K562 (cell line): Measurements from ENCODE around the gene ATXN1. TPM values are rescaled to one million over a fixed set of nuclear protein-coding genes. Genes with fewer than 3 reads are reported as not detected.

Experiments used
- ARID3B ChIP-seq: fragments of 250-450 bp; sonication (Bioruptor Pico); IDR thresholded peaks from 2 replicates; pipeline ENCODE4 v1.4.0; 2020; ENCODE audit warnings: borderline replicate concordance
- ATF7 ChIP-seq: fragments of 450-650 bp; IDR thresholded peaks from 2 replicates; pipeline ENCODE4 v1.7.1; 2014; ENCODE audit warnings: mild to moderate bottlenecking, moderate library complexity
- C11orf30 ChIP-seq: fragments of 450-650 bp; IDR thresholded peaks from 2 replicates; pipeline ENCODE4 v1.6.1; 2016; ENCODE audit warnings: low read depth, mild to moderate bottlenecking
- EP300 ChIP-seq: IDR thresholded peaks from 2 replicates; pipeline ENCODE4 v1.6.1; 2012; ENCODE audit warnings: low read length, improper control_type of control experiment
- HNRNPL ChIP-seq: fragments of 200-400 bp; formaldehyde crosslinking; IDR thresholded peaks from 2 replicates; pipeline ENCODE4 v1.6.1; 2017; ENCODE audit warnings: low read depth, mild to moderate bottlenecking, low read length
- KHSRP ChIP-seq: fragments of 450-650 bp; IDR thresholded peaks from 2 replicates; pipeline ENCODE4 v1.6.1; 2017
- L3MBTL2 ChIP-seq: fragments of 450-650 bp; IDR thresholded peaks from 2 replicates; pipeline ENCODE4 v1.6.1; 2016; ENCODE audit warnings: mild to moderate bottlenecking, moderate library complexity
- MYC ChIP-seq, 2 experiments: fragments of 250-450 bp in 1 of 2; sonication (Bioruptor Pico) in 1 of 2; IDR thresholded peaks; 2 replicates each; pipeline versions ENCODE4 v1.5.1 to v1.6.1; 2012 to 2021; ENCODE audit warnings: low read depth in 2 of 2, borderline replicate concordance in 1 of 2, improper control_type of control experiment in 1 of 2, low read length in 1 of 2, mild to moderate bottlenecking in 1 of 2, moderate library complexity in 1 of 2
- NFIX ChIP-seq: fragments of 250-450 bp; sonication (Bioruptor Pico); IDR thresholded peaks from 2 replicates; pipeline ENCODE4 v1.4.0; 2020; ENCODE audit warnings: low read depth, mild to moderate bottlenecking, moderate library complexity
- NR2C1 ChIP-seq, 2 experiments: fragments of 450-650 bp; IDR thresholded peaks; 2 replicates each; pipeline ENCODE4 v1.6.1; 2017; ENCODE audit warnings: mild to moderate bottlenecking in 2 of 2, antibody characterized with exemption in 1 of 2, inconsistent platforms in 1 of 2, missing compliant biosample characterization in 1 of 2, missing genetic modification characterization in 1 of 2
- PCBP2 ChIP-seq: fragments of 200-400 bp; formaldehyde crosslinking; IDR thresholded peaks from 2 replicates; pipeline ENCODE4 v1.6.1; 2018; ENCODE audit warnings: low read length, low read depth, mild to moderate bottlenecking, moderate library complexity; ENCODE audit not compliant: poor library complexity, severe bottlenecking
- RCOR1 ChIP-seq, 2 experiments: IDR thresholded peaks; 2 replicates each; pipeline ENCODE4 v1.6.1; 2012; ENCODE audit warnings: low read depth in 2 of 2, low read length in 2 of 2, borderline replicate concordance in 1 of 2, improper control_type of control experiment in 1 of 2
- TAF15 ChIP-seq: fragments of 200-400 bp; formaldehyde crosslinking; IDR thresholded peaks from 2 replicates; pipeline ENCODE4 v1.6.1; 2017; ENCODE audit warnings: mild to moderate bottlenecking, low read depth, low read length, moderate library complexity
- VEZF1 ChIP-seq: fragments of 200-800 bp; sonication (Bioruptor generic); IDR thresholded peaks from 2 replicates; pipeline ENCODE4 v1.6.1; 2017; ENCODE audit warnings: missing genetic modification characterization, missing compliant biosample characterization
- ZMIZ1 ChIP-seq, 2 experiments: fragments of 150-350 bp in 1 of 2; IDR thresholded peaks; 2 replicates each; pipeline ENCODE4 v1.6.1; 2012 to 2016; ENCODE audit warnings: low read depth in 2 of 2, low read length in 2 of 2, mild to moderate bottlenecking in 1 of 2, moderate library complexity in 1 of 2
- ZNF311 ChIP-seq: fragments of 250-450 bp; sonication (Bioruptor Pico); IDR thresholded peaks from 2 replicates; pipeline ENCODE4 v1.4.0; 2020; ENCODE audit warnings: mild to moderate bottlenecking, moderate library complexity
- ZNF431 ChIP-seq: sonication (generic); formaldehyde crosslinking; IDR thresholded peaks from 2 replicates; pipeline ENCODE4 v1.8.0; 2022; ENCODE audit warnings: mild to moderate bottlenecking, missing genetic modification reagents
- ZNF518B ChIP-seq: fragments of 250-450 bp; sonication (Bioruptor Pico); IDR thresholded peaks from 2 replicates; pipeline ENCODE4 v1.5.0; 2021; ENCODE audit warnings: mild to moderate bottlenecking, moderate library complexity
- polyA plus RNA-seq, 8 experiments: library from polyadenylated mRNA; depleted of rRNA in 4 of 8; stranded (reverse) in 5 of 8; unstranded in 3 of 8; fragments of >200 nt; fragmentation: Nextera tagmentation in 2 of 8; fragmentation: Illumina TruSeq in 1 of 8; extraction: Ambion mirVana in 2 of 8; extraction: Trizol in 1 of 8; gene quantifications; 2 replicates each; pipeline versions ENCODE4 v1.2.1 to v1.2.3, GENCODE V29; 2011 to 2014; ENCODE audit warnings: inconsistent platforms in 1 of 8, missing spikeins in 1 of 8
- total RNA-seq, 7 experiments: library from RNA; depleted of rRNA in 6 of 7; stranded (reverse); fragments of >200 nt in 6 of 7; fragmentation: Illumina TruSeq in 2 of 7; extraction: Trizol in 2 of 7; gene quantifications; 2 replicates each; pipeline versions ENCODE4 v1.2.1 to v1.2.3, GENCODE V29; 2011 to 2021; ENCODE audit warnings: low replicate concordance in 1 of 7

Gene ATXN1
- total and polyA plus RNA-seq, 9 of the 15 experiments (the other 6 are each of a cell fraction or from before 2014, with no cell fraction given) = under 0.01 to 1.2 (median 0.58) TPM

- TF ChIP-seq RCOR1 (IDR thresholded peaks at IDR 0.05; ENCODE audit: borderline replicate concordance in 1 of 2, low read depth in 2 of 2, low read length in 2 of 2) = no peak
- TF ChIP-seq ZMIZ1 (IDR thresholded peaks at IDR 0.05; ENCODE audit: low read depth in 2 of 2, low read length in 2 of 2) = no peak
- 0 out of 2 replicates have a peak, but pooled peaks have one; percentile 11 for TF ChIP-seq ATF7
- TF ChIP-seq NR2C1 (IDR thresholded peaks at IDR 0.05) = no peak
- TF ChIP-seq NR2C1 (tag; IDR thresholded peaks at IDR 0.05) = no peak
- TF ChIP-seq VEZF1 (CRISPR knock-in tag) = no peak
- no peak for TF ChIP-seq NFIX (CRISPR knock-in tag)
- no peak for TF ChIP-seq L3MBTL2
- peak; percentile 61 for TF ChIP-seq EP300
- no peak for TF ChIP-seq PCBP2
- TF ChIP-seq ZNF311 = no peak
- TF ChIP-seq TAF15 = no peak
- no peak for TF ChIP-seq MYC (IDR thresholded peaks at IDR 0.05; ENCODE audit: low read depth, low read length)
- TF ChIP-seq MYC (CRISPR knock-in tag; IDR thresholded peaks at IDR 0.05; ENCODE audit: borderline replicate concordance, low read depth) = no peak
- TF ChIP-seq C11orf30 = peak; percentile 44
- TF ChIP-seq HNRNPL = no peak
- no peak for TF ChIP-seq ZNF431 (CRISPR knock-in tag)
- no peak for TF ChIP-seq ARID3B
- no peak for TF ChIP-seq ZNF518B (CRISPR knock-in tag)
- no peak for TF ChIP-seq KHSRP
Observed at GRCh38 chr6:16712931-16713484, 48.3 kb downstream of the ATXN1 start (continued).
